OCI-LY1 (cell line): ENCODE results near the gene NTPCR.

Experiments used
- H2AFZ ChIP-seq: fragments of 200-600 bp; sonication (generic), shearing (Covaris generic); 2 replicates; pipeline ENCODE4 v1.6.0; 2014; ENCODE audit warnings: antibody characterized with exemption, mild to moderate bottlenecking, low read length
- H3F3A ChIP-seq: fragments of 200-600 bp; sonication (generic), shearing (Covaris generic); 2 replicates; pipeline ENCODE4 v1.6.0; 2014; ENCODE audit warnings: mild to moderate bottlenecking, antibody characterized with exemption, low read length, moderate library complexity; ENCODE audit not compliant: insufficient read depth
- H3K27ac ChIP-seq: fragments of 200-600 bp; sonication (generic); 2 replicates; pipeline ENCODE4 v1.5.1; 2014; ENCODE audit warnings: low read length, mixed run types, mild to moderate bottlenecking, low read depth; ENCODE audit not compliant: poor library complexity, severe bottlenecking
- H3K27me3 ChIP-seq: fragments of 200-600 bp; sonication (generic); 2 replicates; pipeline ENCODE4 v1.6.0; 2014; ENCODE audit warnings: antibody characterized with exemption, mild to moderate bottlenecking, low read length, moderate library complexity; ENCODE audit not compliant: insufficient read depth
- H3K36me3 ChIP-seq: fragments of 200-600 bp; sonication (generic); 2 replicates; pipeline ENCODE4 v1.6.1; 2014; ENCODE audit warnings: mild to moderate bottlenecking, antibody characterized with exemption, low read length, moderate library complexity, mixed read lengths; ENCODE audit not compliant: insufficient read depth
- H3K4me1 ChIP-seq: fragments of 200-600 bp; sonication (generic); 2 replicates; pipeline ENCODE4 v1.5.1; 2014; ENCODE audit warnings: mild to moderate bottlenecking, low read length, moderate library complexity; ENCODE audit not compliant: insufficient read depth, severe bottlenecking
- H3K4me2 ChIP-seq: fragments of 200-600 bp; sonication (generic), shearing (Covaris generic); 2 replicates; pipeline ENCODE4 v1.6.1; 2014; ENCODE audit warnings: low read length
- H3K4me3 ChIP-seq: fragments of 200-600 bp; sonication (generic); 2 replicates; pipeline ENCODE4 v1.5.1; 2014; ENCODE audit warnings: low read length, low read depth, mild to moderate bottlenecking, mixed read lengths; ENCODE audit not compliant: poor library complexity, severe bottlenecking
- H3K79me2 ChIP-seq: fragments of 200-600 bp; shearing (Covaris generic); 2 replicates; pipeline ENCODE4 v1.6.1; 2016; ENCODE audit warnings: mixed run types, low read length, mixed read lengths; ENCODE audit not compliant: insufficient read depth
- H3K9ac ChIP-seq: fragments of 200-600 bp; sonication (generic), shearing (Covaris generic); 2 replicates; pipeline ENCODE4 v1.6.1; 2014; ENCODE audit warnings: mild to moderate bottlenecking, low read length, mixed read lengths
- H3K9me2 ChIP-seq: fragments of 200-600 bp; sonication (generic), shearing (Covaris generic); 2 replicates; pipeline ENCODE4 v1.6.1; 2014; ENCODE audit warnings: low read depth, mild to moderate bottlenecking, low read length, mixed read lengths
- H3K9me3 ChIP-seq: fragments of 200-600 bp; shearing (Covaris generic); 2 replicates; pipeline ENCODE4 v1.6.1; 2014; ENCODE audit warnings: low read length, mixed read lengths
- H4K20me1 ChIP-seq: fragments of 200-600 bp; sonication (generic), shearing (Covaris generic); 2 replicates; pipeline ENCODE4 v1.6.0; 2016; ENCODE audit warnings: mild to moderate bottlenecking, low read length; ENCODE audit not compliant: insufficient read depth
- EZH2 ChIP-seq: fragments of 200-600 bp; sonication (generic), shearing (Covaris generic); IDR thresholded peaks from 2 replicates; pipeline ENCODE4 v1.8.0; 2017; ENCODE audit warnings: borderline replicate concordance, mixed run types, mild to moderate bottlenecking, antibody characterized with exemption, low read length, moderate library complexity, mixed read lengths
- TF ChIP-seq, protein P1 (sequence below): fragments of 200-600 bp; sonication (generic), shearing (Covaris generic); IDR thresholded peaks from 2 replicates; pipeline ENCODE4 v1.5.1; 2017; ENCODE audit warnings: mild to moderate bottlenecking, antibody characterized with exemption, low read length, moderate library complexity, mixed read lengths

Gene NTPCR

DNA sequence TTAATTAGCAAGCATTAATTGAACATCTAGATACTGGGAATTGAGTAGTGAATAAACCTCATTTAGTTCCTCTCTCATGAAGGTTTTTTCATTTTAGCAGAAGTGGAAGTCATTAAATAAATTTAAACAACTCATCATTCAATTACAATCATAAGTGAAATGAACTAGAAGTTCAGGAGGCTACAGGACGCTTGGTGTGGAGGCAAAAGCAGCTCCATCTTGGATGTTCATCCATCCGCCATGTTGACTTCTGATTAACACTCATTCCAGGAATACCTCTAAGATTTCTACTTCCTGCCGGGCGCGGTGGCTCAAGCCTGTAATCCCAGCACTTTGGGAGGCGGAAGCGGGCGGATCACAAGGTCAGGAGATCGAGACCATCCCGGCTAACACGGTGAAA lies 11.5 kb upstream of the NTPCR start:
- H3F3A ChIP-seq: no peaks in the 10 kb centered on the region
- H3K4me3 ChIP-seq: no peak overlapping the region
- no peaks in the 10 kb centered on the region; the same call in 1 of the 2 replicates for H3K27me3 ChIP-seq
- TF ChIP-seq, protein P1, sequence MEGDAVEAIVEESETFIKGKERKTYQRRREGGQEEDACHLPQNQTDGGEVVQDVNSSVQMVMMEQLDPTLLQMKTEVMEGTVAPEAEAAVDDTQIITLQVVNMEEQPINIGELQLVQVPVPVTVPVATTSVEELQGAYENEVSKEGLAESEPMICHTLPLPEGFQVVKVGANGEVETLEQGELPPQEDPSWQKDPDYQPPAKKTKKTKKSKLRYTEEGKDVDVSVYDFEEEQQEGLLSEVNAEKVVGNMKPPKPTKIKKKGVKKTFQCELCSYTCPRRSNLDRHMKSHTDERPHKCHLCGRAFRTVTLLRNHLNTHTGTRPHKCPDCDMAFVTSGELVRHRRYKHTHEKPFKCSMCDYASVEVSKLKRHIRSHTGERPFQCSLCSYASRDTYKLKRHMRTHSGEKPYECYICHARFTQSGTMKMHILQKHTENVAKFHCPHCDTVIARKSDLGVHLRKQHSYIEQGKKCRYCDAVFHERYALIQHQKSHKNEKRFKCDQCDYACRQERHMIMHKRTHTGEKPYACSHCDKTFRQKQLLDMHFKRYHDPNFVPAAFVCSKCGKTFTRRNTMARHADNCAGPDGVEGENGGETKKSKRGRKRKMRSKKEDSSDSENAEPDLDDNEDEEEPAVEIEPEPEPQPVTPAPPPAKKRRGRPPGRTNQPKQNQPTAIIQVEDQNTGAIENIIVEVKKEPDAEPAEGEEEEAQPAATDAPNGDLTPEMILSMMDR: no peak
- TF ChIP-seq EZH2: no peak
- no peaks in the 10 kb centered on the region for H4K20me1 ChIP-seq
- H3K4me2 ChIP-seq: no peak overlapping the region
- no peaks in the 10 kb centered on the region for H3K9me3 ChIP-seq
- no peak overlapping the region for H2AFZ ChIP-seq
- no peaks in the 10 kb centered on the region for H3K9me2 ChIP-seq
- peaks cover 5% of the 10 kb centered on the region for H3K4me1 ChIP-seq
- H3K9ac ChIP-seq: no peak overlapping the region
- no peak overlapping the region for H3K27ac ChIP-seq
- no peaks in the 10 kb centered on the region for H3K79me2 ChIP-seq
- H3K36me3 ChIP-seq: no peaks in the 10 kb centered on the region; the same call in 1 of the 2 replicates

DNA sequence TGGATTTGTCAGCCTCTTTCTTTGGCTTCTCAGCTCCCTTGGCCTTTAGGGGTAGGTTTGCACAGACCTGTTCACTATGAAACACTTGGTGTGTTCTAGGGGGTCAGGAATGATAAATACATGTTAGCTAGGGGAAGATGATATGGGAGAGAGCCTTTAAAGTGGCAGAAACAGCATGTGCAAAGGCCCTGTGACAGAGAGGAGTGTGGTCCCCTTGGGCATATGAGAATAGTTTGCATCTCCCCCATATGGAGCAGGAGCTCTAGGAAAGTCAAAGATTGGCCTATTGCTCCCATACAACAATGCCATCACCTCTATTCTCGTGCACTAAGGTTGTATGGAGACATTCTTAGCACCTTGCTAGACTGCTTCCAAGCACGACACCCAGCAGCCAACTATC lies 10.7 kb upstream of the NTPCR start:
- Histone ChIP-seq H3K4me2 (no peak overlapping the region), H3K9ac (no peak overlapping the region), H2AFZ (no peak overlapping the region), H3K79me2 (no peaks in the 10 kb centered on the region), H3K9me3 (no peaks in the 10 kb centered on the region), H4K20me1 (no peaks in the 10 kb centered on the region), H3K9me2 (no peaks in the 10 kb centered on the region), H3K27me3 (no peaks in the 10 kb centered on the region; the same call in 1 of the 2 replicates), H3K36me3 (no peaks in the 10 kb centered on the region; the same call in 1 of the 2 replicates), H3K4me3 (no peak overlapping the region), H3K4me1 (peaks cover 12% of the 10 kb centered on the region), H3K27ac (no peak overlapping the region), H3F3A (no peaks in the 10 kb centered on the region)
- TF ChIP-seq, protein P1: no peak
- no peak for TF ChIP-seq EZH2

DNA sequence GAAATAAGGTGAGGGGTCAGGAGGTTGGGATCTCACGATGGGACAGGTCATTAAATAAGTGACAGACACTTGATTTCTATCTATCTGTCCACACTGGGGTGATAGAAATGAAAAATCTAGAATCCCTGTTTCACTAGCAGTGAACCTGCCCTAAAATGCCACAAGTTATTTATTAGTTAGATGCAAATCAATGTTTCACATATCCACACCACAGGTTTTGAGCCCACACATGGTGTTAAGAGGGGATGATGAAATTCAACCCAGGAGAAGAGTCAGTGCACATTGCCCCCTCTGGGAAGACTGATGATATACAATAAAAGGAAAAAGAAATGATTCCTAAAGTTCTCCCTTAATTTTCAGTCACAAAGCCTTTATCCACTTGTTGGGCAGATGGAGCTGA lies 10.1 kb upstream of the NTPCR start:
- no peak for TF ChIP-seq EZH2
- TF ChIP-seq, protein P1: no peak
- Histone ChIP-seq H3K9me3 (no peaks in the 10 kb centered on the region), H3K4me2 (no peak overlapping the region), H2AFZ (no peak overlapping the region), H3K4me1 (peaks cover 12% of the 10 kb centered on the region), H3F3A (no peaks in the 10 kb centered on the region), H3K27ac (no peak overlapping the region), H3K79me2 (no peaks in the 10 kb centered on the region), H3K36me3 (no peaks in the 10 kb centered on the region; the same call in 1 of the 2 replicates), H4K20me1 (no peaks in the 10 kb centered on the region), H3K9ac (no peak overlapping the region), H3K9me2 (no peaks in the 10 kb centered on the region), H3K27me3 (no peaks in the 10 kb centered on the region; the same call in 1 of the 2 replicates), H3K4me3 (no peak overlapping the region)
